Measurements from ENCODE around the gene SCART1. TPM values are rescaled to one million over a fixed set of nuclear protein-coding genes. Genes with fewer than 3 reads are reported as not detected.
"Not testable (repeated sequence)": the region's sequence is repeated elsewhere in the genome, so short reads cannot be mapped to it uniquely, and the experiment has no call there.

The SCART1 gene
- total RNA-seq, 6 experiments from 2014 or later, result 0.18 to 1.6 (median 0.33) TPM

- ATAC-seq; H3K4me3 ChIP-seq; H3K27ac ChIP-seq; intact Hi-C loops (cut with DNase I); DNase-seq; H3K36me3 ChIP-seq; H3K27me3 ChIP-seq; H3K4me1 ChIP-seq; H3K9me3 ChIP-seq: not testable (repeated sequence)
- TF ChIP-seq CTCF (IDR thresholded peaks at IDR 0.05), result peak in 3 of 4 donors; percentile 31 to 36 (median 35)
- WGBS (ENCODE audit: insufficient coverage, low coverage, low lambda C conversion rate, missing lambda C conversion rate), result 33% methylated on average over 1 of the region's 6 CpGs
Observed at GRCh38 chr10:133497363-133497762, 43.6 kb downstream of the SCART1 start.

- H3K36me3 ChIP-seq; intact Hi-C loops (cut with DNase I); H3K4me3 ChIP-seq; H3K9me3 ChIP-seq; DNase-seq; H3K27ac ChIP-seq; H3K4me1 ChIP-seq; H3K27me3 ChIP-seq; ATAC-seq: not testable (repeated sequence)
- WGBS (ENCODE audit: insufficient coverage, low coverage, low lambda C conversion rate, missing lambda C conversion rate), result no CpG with 5 or more reads among the region's 1 CpG
Observed at GRCh38 chr10:133499176-133499575, 45.4 kb downstream of the SCART1 start.

- DNase-seq; intact Hi-C loops (cut with DNase I); H3K27me3 ChIP-seq; ATAC-seq; H3K4me3 ChIP-seq; H3K27ac ChIP-seq; H3K4me1 ChIP-seq; H3K36me3 ChIP-seq; H3K9me3 ChIP-seq: not testable (repeated sequence)
- WGBS (ENCODE audit: insufficient coverage, low coverage, low lambda C conversion rate, missing lambda C conversion rate), result 66% methylated on average over 3 of the region's 4 CpGs
Observed at GRCh38 chr10:133500897-133501296, 47.2 kb downstream of the SCART1 start.

- no peak for TF ChIP-seq POLR2A (IDR thresholded peaks at IDR 0.05)
- ATAC-seq (no peak), DNase-seq (no peak)
- Histone ChIP-seq H3K9me3 (no peaks in the 10 kb centered on the region), H3K27ac (no peak overlapping the region), H3K4me3 (no peak overlapping the region), H3K27me3 (no peaks in the 10 kb centered on the region), H3K4me1 (peaks cover 0 to 35% (median 15%) of the 10 kb centered on the region in 4 donors), H3K36me3 (no peaks in the 10 kb centered on the region)
- WGBS (ENCODE audit: insufficient coverage, low coverage, low lambda C conversion rate, missing lambda C conversion rate), result 96% methylated on average over 4 of the region's 4 CpGs
- intact Hi-C loops (cut with DNase I), result no loop called here
Observed at GRCh38 chr10:133509700-133510099, 56.0 kb downstream of the SCART1 start.

GRCh38 chr10:133511408-133511807 lies 57.7 kb downstream of the SCART1 start:
- H3K4me1 ChIP-seq, result peaks cover 0 to 52% (median 18%) of the 10 kb centered on the region in 4 donors
- 48% methylated on average over 4 of the region's 4 CpGs for WGBS (ENCODE audit: insufficient coverage, low coverage, low lambda C conversion rate, missing lambda C conversion rate)
- H3K36me3 ChIP-seq, result no peaks in the 10 kb centered on the region
- no peak for DNase-seq
- H3K27ac ChIP-seq, result peak overlapping the region in 1 of 3 donors; percentile 73
- TF ChIP-seq POLR2A (IDR thresholded peaks at IDR 0.05) (no peak), CTCF (IDR thresholded peaks at IDR 0.05) (no peak)
- H3K9me3 ChIP-seq, result no peaks in the 10 kb centered on the region
- intact Hi-C loops (cut with DNase I), result no loop called here
- peak in 3 of 4 donors; percentile 9 to 56 (median 36) for ATAC-seq
- H3K27me3 ChIP-seq, result no peaks in the 10 kb centered on the region
- H3K4me3 ChIP-seq, result no peak overlapping the region

- intact Hi-C loops (cut with DNase I), result no loop called here
- WGBS (ENCODE audit: insufficient coverage, low coverage, low lambda C conversion rate, missing lambda C conversion rate), result 18% methylated on average over 4 of the region's 4 CpGs
- ATAC-seq (peak; percentile 54 to 74 (median 64)), DNase-seq (no peak)
- H3K4me1 ChIP-seq, result peaks cover 0 to 55% (median 18%) of the 10 kb centered on the region in 4 donors
- H3K9me3 ChIP-seq, result no peaks in the 10 kb centered on the region
- no peak for TF ChIP-seq CTCF (IDR thresholded peaks at IDR 0.05)
- TF ChIP-seq POLR2A (IDR thresholded peaks at IDR 0.05), result no peak
- no peaks in the 10 kb centered on the region for H3K36me3 ChIP-seq
- no peaks in the 10 kb centered on the region for H3K27me3 ChIP-seq
- H3K4me3 ChIP-seq, result peak overlapping the region in 1 of 3 donors; percentile 14
- peak overlapping the region in 2 of 3 donors; percentile 34 to 73 for H3K27ac ChIP-seq
Observed at GRCh38 chr10:133511907-133512528, 58.3 kb downstream of the SCART1 start.

Data from right lobe of liver (tissue), 6 donors.